Loucy (cell line): ENCODE data around the gene MGAT5.

Experiments
- H2AFZ ChIP-seq: fragments of 200-600 bp; sonication (generic); 2 replicates; pipeline ENCODE4 v1.6.0; 2016; ENCODE audit warnings: antibody characterized with exemption, mild to moderate bottlenecking, low read length, moderate library complexity
- H3F3A ChIP-seq: fragments of 200-600 bp; 2 replicates; pipeline ENCODE4 v1.6.0; 2016; ENCODE audit warnings: antibody characterized with exemption, low read depth, mild to moderate bottlenecking
- H3K27me3 ChIP-seq: fragments of 200-600 bp; sonication (generic); 2 replicates; pipeline ENCODE4 v1.6.1; 2014; ENCODE audit warnings: low read length, mild to moderate bottlenecking; ENCODE audit not compliant: insufficient read depth, poor library complexity, severe bottlenecking
- H3K36me3 ChIP-seq: fragments of 200-600 bp; sonication (generic); 2 replicates; pipeline ENCODE4 v1.6.1; 2016; ENCODE audit warnings: low read length; ENCODE audit not compliant: insufficient read depth
- H3K4me1 ChIP-seq: fragments of 200-600 bp; sonication (generic); 2 replicates; pipeline ENCODE4 v1.5.1; 2014; ENCODE audit warnings: low read length, mild to moderate bottlenecking; ENCODE audit not compliant: insufficient read depth, poor library complexity, severe bottlenecking
- H3K4me2 ChIP-seq: fragments of 200-600 bp; sonication (generic); 2 replicates; pipeline ENCODE4 v1.6.0; 2014; ENCODE audit warnings: antibody characterized with exemption, low read length, low read depth, mild to moderate bottlenecking; ENCODE audit not compliant: poor library complexity, severe bottlenecking
- H3K4me3 ChIP-seq: fragments of 200-600 bp; sonication (generic); 2 replicates; pipeline ENCODE4 v1.5.1; 2014; ENCODE audit warnings: low read length, mild to moderate bottlenecking, mixed read lengths; ENCODE audit not compliant: poor library complexity, severe bottlenecking
- H3K79me2 ChIP-seq: fragments of 200-600 bp; sonication (generic); 2 replicates; pipeline ENCODE4 v1.6.1; 2014; ENCODE audit warnings: low read length; ENCODE audit not compliant: insufficient read depth
- H3K9ac ChIP-seq: fragments of 200-600 bp; sonication (generic); 2 replicates; pipeline ENCODE4 v1.6.0; 2014; ENCODE audit warnings: mild to moderate bottlenecking, low read depth, low read length, moderate library complexity; ENCODE audit not compliant: poor library complexity, severe bottlenecking
- H3K9me2 ChIP-seq: fragments of 200-600 bp; sonication (generic); replicated peaks from 2 replicates; pipeline ENCODE4 v1.6.1; 2016; ENCODE audit warnings: low read depth, low read length, mixed read lengths
- H3K9me3 ChIP-seq: fragments of 200-600 bp; sonication (generic); 2 replicates; pipeline ENCODE4 v1.6.1; 2014; ENCODE audit warnings: mild to moderate bottlenecking, antibody characterized with exemption, low read length, low read depth; ENCODE audit not compliant: insufficient read depth
- H4K20me1 ChIP-seq: fragments of 200-600 bp; sonication (generic); 2 replicates; pipeline ENCODE4 v1.6.0; 2014; ENCODE audit warnings: antibody characterized with exemption, low read length, mild to moderate bottlenecking; ENCODE audit not compliant: insufficient read depth, poor library complexity, severe bottlenecking
- EZH2phosphoT487 ChIP-seq: fragments of 200-600 bp; IDR thresholded peaks from 2 replicates; pipeline ENCODE4 v1.6.1; 2018; ENCODE audit warnings: antibody characterized with exemption, mild to moderate bottlenecking, moderate library complexity, borderline replicate concordance
- TF ChIP-seq, protein P1 (sequence below): fragments of 200-600 bp; sonication (generic); conservative IDR thresholded peaks from 2 replicates; pipeline ENCODE4 v1.5.1; 2014; ENCODE audit warnings: mild to moderate bottlenecking, antibody characterized with exemption, low read length

MGAT5 gene

DNA sequence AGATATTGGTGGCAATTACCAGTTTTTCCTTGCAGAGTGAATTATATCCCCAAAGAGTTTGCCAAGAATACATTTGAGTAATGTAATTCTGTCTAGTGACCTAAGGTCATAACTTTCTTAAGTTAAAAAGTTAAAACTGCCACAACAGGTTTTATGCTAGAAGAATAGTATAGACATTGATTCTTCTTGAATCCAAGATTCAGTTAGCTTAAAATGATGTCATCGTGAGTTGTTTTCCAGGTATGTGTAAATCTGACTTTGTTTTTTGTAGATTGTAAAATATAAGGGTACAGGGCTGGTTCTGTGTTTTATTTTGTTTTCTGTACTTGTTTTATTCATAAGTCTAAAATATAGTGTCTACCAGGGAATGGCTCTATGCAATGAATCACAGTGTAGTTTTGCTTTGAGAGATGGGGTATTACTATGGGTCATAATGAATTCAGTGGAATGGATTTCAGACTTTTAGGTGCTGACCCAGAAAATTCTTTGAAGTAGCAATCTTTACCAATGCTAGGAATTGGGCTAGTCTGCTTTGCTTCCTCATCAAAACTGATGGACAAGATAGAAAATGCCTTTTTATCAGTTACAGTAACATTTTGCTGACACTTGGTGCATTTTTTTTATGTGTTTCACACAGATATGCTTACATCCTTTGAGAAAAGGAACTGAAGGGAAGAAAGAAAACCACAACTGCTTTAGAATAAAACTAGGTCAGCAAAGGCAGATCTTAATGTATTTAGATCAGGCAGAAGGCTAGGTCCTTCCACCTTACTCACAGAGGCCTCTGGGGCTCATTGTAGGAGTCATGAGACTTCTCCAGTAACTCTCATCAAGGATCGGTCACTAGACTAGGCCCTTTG, 20.8 kb upstream of the MGAT5 start:
- Histone ChIP-seq H3K4me2 (peak overlapping the region; percentile 78), H3K79me2 (peaks cover 71% of the 10 kb centered on the region), H2AFZ (no peak overlapping the region), H3K4me1 (peaks cover 64% of the 10 kb centered on the region), H3K9me3 (peaks cover 6% of the 10 kb centered on the region; the same call in 1 of the 2 replicates), H3K27me3 (no peaks in the 10 kb centered on the region), H3K4me3 (peak overlapping the region; percentile 52), H3K36me3 (no peaks in the 10 kb centered on the region), H3F3A (peaks cover 20% of the 10 kb centered on the region), H3K9ac (peak overlapping the region; percentile 48), H4K20me1 (peaks cover 19% of the 10 kb centered on the region), H3K9me2 (no peaks in the 10 kb centered on the region)
- TF ChIP-seq EZH2phosphoT487 = no peak
- TF ChIP-seq, protein P1, sequence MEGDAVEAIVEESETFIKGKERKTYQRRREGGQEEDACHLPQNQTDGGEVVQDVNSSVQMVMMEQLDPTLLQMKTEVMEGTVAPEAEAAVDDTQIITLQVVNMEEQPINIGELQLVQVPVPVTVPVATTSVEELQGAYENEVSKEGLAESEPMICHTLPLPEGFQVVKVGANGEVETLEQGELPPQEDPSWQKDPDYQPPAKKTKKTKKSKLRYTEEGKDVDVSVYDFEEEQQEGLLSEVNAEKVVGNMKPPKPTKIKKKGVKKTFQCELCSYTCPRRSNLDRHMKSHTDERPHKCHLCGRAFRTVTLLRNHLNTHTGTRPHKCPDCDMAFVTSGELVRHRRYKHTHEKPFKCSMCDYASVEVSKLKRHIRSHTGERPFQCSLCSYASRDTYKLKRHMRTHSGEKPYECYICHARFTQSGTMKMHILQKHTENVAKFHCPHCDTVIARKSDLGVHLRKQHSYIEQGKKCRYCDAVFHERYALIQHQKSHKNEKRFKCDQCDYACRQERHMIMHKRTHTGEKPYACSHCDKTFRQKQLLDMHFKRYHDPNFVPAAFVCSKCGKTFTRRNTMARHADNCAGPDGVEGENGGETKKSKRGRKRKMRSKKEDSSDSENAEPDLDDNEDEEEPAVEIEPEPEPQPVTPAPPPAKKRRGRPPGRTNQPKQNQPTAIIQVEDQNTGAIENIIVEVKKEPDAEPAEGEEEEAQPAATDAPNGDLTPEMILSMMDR = no peak; the same call in none of the 2 replicates

- no peaks in the 10 kb centered on the region; the same call in 1 of the 2 replicates for H3K9me3 ChIP-seq
- peak overlapping the region; percentile 78 for H3K4me2 ChIP-seq
- TF ChIP-seq EZH2phosphoT487 = no peak
- TF ChIP-seq, protein P1 = no peak
- H3K9ac ChIP-seq = peak overlapping the region; percentile 48
- H3F3A ChIP-seq = peaks cover 20% of the 10 kb centered on the region
- H2AFZ ChIP-seq = no peak overlapping the region
- H3K36me3 ChIP-seq = no peaks in the 10 kb centered on the region
- H4K20me1 ChIP-seq = peaks cover 19% of the 10 kb centered on the region
- peaks cover 64% of the 10 kb centered on the region for H3K4me1 ChIP-seq
- no peaks in the 10 kb centered on the region for H3K27me3 ChIP-seq
- no peaks in the 10 kb centered on the region for H3K9me2 ChIP-seq
- H3K4me3 ChIP-seq = peak overlapping the region; percentile 52
- peaks cover 71% of the 10 kb centered on the region for H3K79me2 ChIP-seq
Measured at GRCh38 chr2:134233728-134234136, 20.1 kb upstream of the MGAT5 start.

DNA sequence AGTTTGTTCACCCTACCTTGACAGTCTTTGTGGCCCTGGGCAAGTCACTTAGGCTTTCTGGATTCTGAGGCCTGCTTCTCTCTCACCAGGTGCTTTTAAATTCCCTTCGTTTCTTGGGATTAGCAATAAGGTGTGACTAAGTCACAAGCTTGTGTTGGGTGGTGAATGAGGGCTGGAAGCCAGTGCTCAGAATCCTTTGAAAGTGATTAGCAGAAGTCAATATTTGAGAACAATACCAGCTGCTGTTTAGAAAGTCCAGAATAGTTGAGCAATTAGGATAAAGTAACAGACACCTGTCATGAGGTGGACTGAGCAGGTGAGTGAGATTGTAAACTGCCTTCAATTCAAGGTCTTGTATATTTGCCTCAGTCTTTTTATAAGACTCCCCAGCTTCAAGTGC, 19.3 kb upstream of the MGAT5 start:
- peak overlapping the region; percentile 48 for H3K9ac ChIP-seq
- no peak overlapping the region for H2AFZ ChIP-seq
- H3K9me2 ChIP-seq = no peaks in the 10 kb centered on the region
- H3K9me3 ChIP-seq = no peaks in the 10 kb centered on the region
- H3K4me1 ChIP-seq = peaks cover 64% of the 10 kb centered on the region
- H3K79me2 ChIP-seq = peaks cover 75% of the 10 kb centered on the region
- peak overlapping the region; percentile 78 for H3K4me2 ChIP-seq
- H4K20me1 ChIP-seq = peaks cover 19% of the 10 kb centered on the region
- no peaks in the 10 kb centered on the region for H3K27me3 ChIP-seq
- H3F3A ChIP-seq = peaks cover 20% of the 10 kb centered on the region
- H3K36me3 ChIP-seq = no peaks in the 10 kb centered on the region
- no peak overlapping the region for H3K4me3 ChIP-seq
- no peak for TF ChIP-seq EZH2phosphoT487
- TF ChIP-seq, protein P1 = no peak
